ENCODE data around the gene CISTR. TPM values are rescaled to one million over a fixed set of nuclear protein-coding genes. Genes with fewer than 3 reads are reported as not detected.
A peak's percentile ranks its signal among the peaks of the same experiment; 100 is the strongest.

Gene CISTR
- total RNA-seq, 4 donors from 2014 or later, result not detected

- Histone ChIP-seq H3K4me3 (peak overlapping the region; percentile 32 to 75 (median 51)), H3K4me1 (peaks cover 13 to 34% (median 13%) of the 10 kb centered on the region in 3 donors), H3K36me3 (no peaks in the 10 kb centered on the region), H3K9me3 (no peaks in the 10 kb centered on the region), H3K27ac (peak overlapping the region in 1 of 4 donors; percentile 26), H3K27me3 (peaks cover 0 to 93% (median 7%) of the 10 kb centered on the region in 4 donors)
- intact Hi-C loops (cut with DNase I), result no loop called here
- TF ChIP-seq POLR2A (IDR thresholded peaks at IDR 0.05), result no peak
- TF ChIP-seq CTCF (IDR thresholded peaks at IDR 0.05), result no peak
- whole genome bisulfite sequencing, 2 donors, result 3 to 4% methylated on average over 21 to 23 of the region's 36 CpGs
- DNase-seq, result no peak
Observed at GRCh38 chr12:53750812-53751335, 905 bp downstream of the CISTR start.

GRCh38 chr12:53749986-53750811 lies 1.6 kb downstream of the CISTR start:
- Histone ChIP-seq H3K4me1 (peaks cover 13 to 34% (median 13%) of the 10 kb centered on the region in 3 donors), H3K4me3 (peak overlapping the region in 3 of 4 donors; percentile 47 to 75 (median 55)), H3K27ac (no peak overlapping the region), H3K27me3 (peaks cover 0 to 93% (median 7%) of the 10 kb centered on the region in 4 donors), H3K9me3 (no peaks in the 10 kb centered on the region), H3K36me3 (no peaks in the 10 kb centered on the region)
- 39 to 53% methylated on average over 10 of the region's 10 CpGs for WGBS, 2 donors
- intact Hi-C loops (cut with DNase I), result loop anchor here (5.0 kb wide), 1 partner anchor 48 kb away; no protein-coding TSS in a partner anchor
- TF ChIP-seq CTCF (IDR thresholded peaks at IDR 0.05) (no peak), POLR2A (IDR thresholded peaks at IDR 0.05) (no peak)
- no peak for DNase-seq

- Histone ChIP-seq H3K36me3 (no peaks in the 10 kb centered on the region), H3K4me3 (no peak overlapping the region), H3K27me3 (peaks cover 0 to 93% (median 7%) of the 10 kb centered on the region in 4 donors), H3K9me3 (no peaks in the 10 kb centered on the region), H3K4me1 (peaks cover 13 to 28% (median 16%) of the 10 kb centered on the region in 3 donors), H3K27ac (no peak overlapping the region)
- 54 to 68% methylated on average over 10 to 14 of the region's 22 CpGs for WGBS, 2 donors
- no peak for DNase-seq
- TF ChIP-seq CTCF (IDR thresholded peaks at IDR 0.05) (no peak), POLR2A (IDR thresholded peaks at IDR 0.05) (no peak)
- intact Hi-C loops (cut with DNase I), result loop anchor here (5.0 kb wide), 1 partner anchor 46 kb away; no protein-coding TSS in a partner anchor
Observed at GRCh38 chr12:53748072-53748840, 3.5 kb downstream of the CISTR start.

GRCh38 chr12:53747095-53747494 lies 4.7 kb downstream of the CISTR start:
- peaks cover 0 to 93% (median 7%) of the 10 kb centered on the region in 4 donors for H3K27me3 ChIP-seq
- peaks cover 13 to 30% (median 17%) of the 10 kb centered on the region in 3 donors for H3K4me1 ChIP-seq
- WGBS, 2 donors, result 14 to 35% methylated on average over 2 to 4 of the region's 5 CpGs
- no peak for DNase-seq
- H3K9me3 ChIP-seq, result no peaks in the 10 kb centered on the region
- no peak overlapping the region for H3K27ac ChIP-seq
- no peak for TF ChIP-seq CTCF (IDR thresholded peaks at IDR 0.05)
- TF ChIP-seq POLR2A (IDR thresholded peaks at IDR 0.05), result no peak
- intact Hi-C loops (cut with DNase I), result loop anchor here (5.0 kb wide), 1 partner anchor 45 kb away; no protein-coding TSS in a partner anchor
- H3K4me3 ChIP-seq, result no peak overlapping the region
- no peaks in the 10 kb centered on the region for H3K36me3 ChIP-seq
